ENCODE measurements around the gene CXCL16.

Gene CXCL16, protein sequence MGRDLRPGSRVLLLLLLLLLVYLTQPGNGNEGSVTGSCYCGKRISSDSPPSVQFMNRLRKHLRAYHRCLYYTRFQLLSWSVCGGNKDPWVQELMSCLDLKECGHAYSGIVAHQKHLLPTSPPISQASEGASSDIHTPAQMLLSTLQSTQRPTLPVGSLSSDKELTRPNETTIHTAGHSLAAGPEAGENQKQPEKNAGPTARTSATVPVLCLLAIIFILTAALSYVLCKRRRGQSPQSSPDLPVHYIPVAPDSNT
- total RNA-seq, result 1.5 to 8.4 reads per million in 2 donors

DNA sequence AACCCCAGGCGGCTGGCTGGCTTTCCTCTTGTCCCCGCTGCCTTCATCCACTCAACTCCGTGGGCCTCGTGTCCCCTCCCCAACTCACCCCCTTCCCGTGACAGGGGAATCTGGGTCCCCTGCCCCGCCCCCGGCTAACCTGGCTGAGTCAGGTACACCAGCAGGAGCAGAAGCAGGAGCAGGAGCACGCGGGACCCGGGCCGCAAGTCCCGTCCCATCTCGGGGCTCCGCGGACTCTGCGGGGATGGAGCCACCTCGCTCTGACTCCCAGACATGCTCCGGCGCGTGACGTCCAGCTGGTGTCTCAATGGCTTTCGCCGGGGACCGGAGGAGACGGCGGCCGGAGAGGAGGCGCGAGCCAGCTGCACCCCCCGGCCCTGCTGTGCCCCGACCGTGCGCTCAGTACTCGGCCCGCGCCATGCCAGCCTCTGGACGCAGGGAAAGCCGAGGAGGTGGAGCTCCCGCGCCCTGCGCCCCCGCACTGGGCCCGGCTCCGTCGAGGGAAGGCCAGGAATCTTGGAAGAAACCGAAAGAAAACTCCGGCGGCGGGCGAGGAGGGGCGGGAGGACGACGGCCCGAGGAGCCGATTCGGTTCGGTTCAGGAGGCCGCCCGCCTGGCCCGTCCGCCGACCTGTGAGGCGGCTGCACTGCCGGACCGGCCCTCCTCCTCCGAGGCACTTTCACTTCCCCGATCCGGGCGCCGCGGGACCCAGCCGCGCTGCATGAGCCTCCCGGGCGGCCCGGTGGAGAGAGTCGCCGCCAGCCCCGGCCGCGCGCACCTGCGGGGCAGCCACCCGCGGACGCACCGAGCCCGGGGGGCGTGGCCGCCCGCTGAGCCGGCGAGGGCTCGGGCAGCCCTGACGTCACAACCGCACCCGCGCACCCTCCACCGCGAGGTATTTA lies at the start of gene CXCL16, which contains the start of gene ZMYND15:
Gene CXCL16, minus strand, starts transcription at position 807 of the 903 bp plus-strand sequence. Its CDS starts 589 bp downstream, at position 218.
Gene ZMYND15, plus strand, starts transcription at position 712 of the 903 bp plus-strand sequence. CDS start 716 bp downstream, outside the sequence.
- DNase-seq, result peak; percentile 32 to 69 (median 56)

DNA sequence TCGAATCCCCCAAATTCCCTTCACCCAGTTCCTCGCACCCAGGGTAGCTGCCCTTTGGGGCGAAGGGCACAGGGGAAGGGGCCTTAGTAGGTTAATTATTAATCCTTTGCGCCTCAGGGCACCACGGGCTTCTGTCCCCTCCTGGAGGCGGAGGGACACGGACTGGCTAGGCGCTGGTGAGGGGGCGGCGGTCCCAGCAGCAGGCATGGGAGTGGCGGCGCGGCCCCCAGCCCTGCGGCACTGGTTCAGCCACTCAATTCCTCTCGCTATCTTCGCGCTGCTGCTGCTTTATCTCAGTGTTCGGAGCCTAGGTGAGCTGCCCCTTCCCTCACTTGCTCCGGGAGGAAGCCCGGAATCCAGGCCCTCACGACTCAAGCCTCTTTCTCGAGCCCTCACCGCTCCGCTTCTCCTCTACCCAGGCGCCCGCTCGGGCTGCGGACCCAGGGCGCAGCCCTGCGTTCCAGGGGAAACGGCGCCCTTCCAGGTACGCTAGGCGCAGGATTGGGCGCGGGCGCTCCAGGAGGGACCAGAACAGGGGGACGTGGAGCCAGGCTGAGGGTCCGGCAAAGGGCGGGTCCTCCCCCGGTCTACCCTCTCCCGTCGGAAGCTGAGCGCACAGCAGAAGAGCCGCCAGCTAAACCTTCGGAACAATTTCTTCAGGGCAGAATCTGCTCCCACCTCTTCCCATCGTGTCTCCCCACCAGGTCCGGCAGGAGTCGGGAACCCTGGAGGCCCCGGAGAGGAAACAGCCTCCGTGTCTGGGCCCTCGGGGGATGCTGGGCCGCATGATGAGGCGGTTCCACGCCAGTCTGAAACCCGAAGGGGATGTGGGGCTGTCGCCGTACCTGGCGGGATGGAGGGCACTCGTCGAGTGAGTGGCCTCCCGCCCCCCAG lies 49.3 kb upstream of the CXCL16 start, which contains the start of gene GLTPD2:
Gene GLTPD2, plus strand, starts transcription at position 158 of the 894 bp plus-strand sequence. Its CDS starts 48 bp downstream, at position 206.
- no peak for DNase-seq

DNA sequence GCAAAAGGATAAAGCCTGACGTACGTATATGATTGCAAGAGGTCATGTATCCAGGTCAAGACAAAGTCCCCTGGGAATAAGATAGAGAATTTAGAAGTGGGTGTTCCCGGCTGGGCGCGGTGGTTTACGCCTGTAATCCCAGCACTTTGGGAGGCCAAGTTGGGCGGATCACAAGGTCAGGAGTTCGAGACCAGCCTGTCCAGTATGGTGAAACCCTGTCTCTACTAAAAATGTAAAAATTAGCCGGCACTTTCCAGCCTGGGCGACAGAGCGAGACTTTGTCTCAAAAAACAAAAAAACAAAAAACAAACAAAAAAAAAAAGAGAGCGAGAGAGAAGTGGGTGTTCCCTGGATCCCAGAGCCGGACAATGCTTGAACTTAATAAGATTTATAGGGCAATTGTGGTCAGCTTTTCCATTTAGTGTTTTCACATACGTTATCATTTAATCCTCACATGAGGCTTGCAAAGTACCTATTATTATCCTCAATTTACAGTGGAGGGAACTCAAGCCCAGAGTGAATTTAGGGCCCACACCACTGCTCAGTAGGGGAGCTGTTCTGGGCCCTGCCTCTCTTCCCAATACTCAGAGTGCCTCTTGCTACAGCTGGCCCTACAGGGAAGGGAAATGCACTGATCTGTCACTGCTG lies 48.6 kb upstream of the CXCL16 start:
- DNase-seq, result no peak

DNA sequence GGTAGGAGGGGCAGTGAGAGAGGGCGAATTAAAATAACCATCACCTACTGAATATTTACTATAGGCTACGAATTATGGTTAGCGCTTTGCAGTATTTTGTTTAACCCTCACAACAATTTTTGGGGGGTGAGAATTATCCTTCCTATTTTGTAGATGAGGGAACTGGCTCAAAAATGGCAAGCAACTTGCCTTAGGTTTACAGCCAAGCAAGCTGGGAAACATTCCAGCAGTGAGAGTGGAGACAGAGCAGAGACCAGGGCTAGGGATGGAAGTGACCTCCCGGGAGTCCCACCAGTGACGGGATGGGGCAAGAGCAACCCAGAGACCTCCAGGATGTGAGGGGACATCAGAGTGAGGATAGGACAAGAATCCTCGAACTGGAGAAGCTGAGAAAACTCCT lies 46.8 kb upstream of the CXCL16 start:
- no peak for DNase-seq

DNA sequence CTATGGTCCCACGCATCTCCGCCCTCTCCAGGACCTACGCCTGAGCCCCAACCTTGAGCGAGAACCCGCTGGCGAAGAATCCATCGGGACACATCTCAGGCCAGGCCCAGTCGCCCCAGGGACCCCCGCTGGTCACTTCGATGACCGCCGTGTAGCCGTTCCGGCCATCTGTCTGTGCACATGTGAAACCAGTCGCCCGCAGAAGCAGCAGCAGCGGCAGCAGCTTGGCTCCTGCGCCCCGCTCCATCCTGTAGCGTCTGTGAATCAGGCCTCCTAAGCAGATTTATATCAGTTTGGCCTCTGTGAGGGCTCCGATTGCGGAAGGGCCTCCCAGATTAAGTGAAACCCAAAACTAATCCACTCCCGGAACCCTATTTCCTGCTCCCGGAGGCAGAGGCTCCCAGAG lies 46.4 kb upstream of the CXCL16 start, which contains the start of gene VMO1:
Gene VMO1, minus strand, starts transcription at position 259 of the 406 bp plus-strand sequence. Its CDS starts 12 bp downstream, at position 247.
- no peak for DNase-seq

DNA sequence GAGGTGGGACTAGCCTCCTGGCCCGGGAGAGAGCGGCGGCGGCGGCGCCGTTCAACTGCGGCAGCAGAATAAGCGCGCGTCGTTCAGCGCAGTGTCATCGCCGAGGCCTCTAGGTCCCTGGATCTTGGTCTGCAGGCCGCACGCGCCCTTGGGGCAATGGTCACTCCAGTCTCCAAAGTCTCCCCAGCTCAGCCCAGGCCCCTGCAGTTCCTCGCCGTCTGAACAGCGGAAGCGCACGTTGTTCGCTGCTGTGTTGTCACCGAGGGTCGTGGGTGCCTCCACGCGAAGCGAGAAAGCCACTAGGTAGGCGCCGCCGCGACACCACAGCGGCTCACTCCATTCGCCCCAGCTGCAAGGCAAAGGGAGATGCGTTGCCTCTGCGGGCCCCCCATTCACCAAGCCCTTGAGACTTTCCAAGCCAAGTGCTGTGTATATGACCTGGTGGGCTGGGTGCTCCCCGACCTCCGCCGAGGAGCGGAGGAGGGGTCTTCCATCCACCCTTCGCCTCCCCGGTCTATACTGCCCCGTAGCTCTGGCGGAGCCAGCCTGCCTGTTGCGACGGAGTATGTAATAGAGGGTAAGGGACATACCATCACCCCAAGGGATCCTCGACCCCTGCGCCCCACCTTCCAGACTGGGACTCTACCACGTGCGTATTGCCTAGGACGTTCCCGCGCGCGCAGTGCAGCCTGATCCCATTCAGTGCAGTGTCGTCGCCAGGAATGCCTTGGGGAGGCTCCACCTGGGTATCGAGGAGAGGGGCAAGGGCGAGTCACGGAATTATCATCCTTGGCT lies 45.8 kb upstream of the CXCL16 start:
- peak in 2 of 5 experiments; percentile 12 to 20 for DNase-seq

DNA sequence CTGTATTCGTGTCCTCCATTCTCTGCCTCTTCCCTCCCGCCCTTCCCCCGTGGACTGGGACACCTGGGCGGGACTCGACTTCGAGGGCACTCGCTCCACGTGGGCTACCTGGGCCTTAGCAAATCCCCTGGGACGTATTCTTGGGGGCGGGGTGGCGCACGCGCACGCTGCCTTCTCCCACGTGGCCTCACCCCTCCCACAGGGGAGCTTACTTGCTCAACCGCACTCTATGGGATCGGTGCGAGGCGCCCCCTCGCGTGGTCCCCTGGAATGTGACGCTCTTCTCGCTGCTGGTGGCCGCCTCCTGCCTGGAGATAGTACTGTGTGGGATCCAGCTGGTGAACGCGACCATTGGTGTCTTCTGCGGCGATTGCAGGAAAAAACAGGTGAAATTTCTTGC lies 42.9 kb upstream of the CXCL16 start:
- peak in 1 of 5 experiments; percentile 24 for DNase-seq

DNA sequence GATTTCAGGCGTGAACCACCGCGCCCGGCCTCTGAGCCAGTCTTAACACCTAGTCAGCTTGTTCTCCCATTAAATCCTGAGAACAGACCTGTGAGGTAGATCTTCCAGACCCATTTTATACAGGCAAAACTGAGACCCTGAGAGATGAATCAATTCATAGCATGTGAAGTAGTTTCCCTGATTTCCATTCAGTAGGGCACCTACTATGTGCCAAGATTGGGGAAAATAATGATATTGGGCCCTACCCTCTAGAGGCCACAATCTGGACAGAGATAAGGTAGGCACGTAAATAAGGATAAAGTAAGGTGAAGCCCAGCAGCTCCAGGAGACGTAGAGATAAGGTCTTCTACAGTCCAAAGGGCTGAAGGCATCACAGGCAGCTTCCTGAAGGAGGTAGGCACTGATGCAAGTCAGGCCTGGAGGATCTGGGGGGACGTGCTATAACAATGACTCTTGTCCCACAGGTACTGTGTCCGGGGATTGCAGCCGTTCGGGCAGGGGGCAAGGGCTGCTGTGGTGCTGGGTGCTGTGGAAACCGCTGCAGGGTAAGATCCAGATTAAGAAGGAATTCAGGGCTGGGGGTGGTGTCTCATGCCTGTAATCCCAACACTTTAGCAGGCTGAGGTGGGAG lies 40.7 kb upstream of the CXCL16 start:
- DNase-seq, result no peak

DNA sequence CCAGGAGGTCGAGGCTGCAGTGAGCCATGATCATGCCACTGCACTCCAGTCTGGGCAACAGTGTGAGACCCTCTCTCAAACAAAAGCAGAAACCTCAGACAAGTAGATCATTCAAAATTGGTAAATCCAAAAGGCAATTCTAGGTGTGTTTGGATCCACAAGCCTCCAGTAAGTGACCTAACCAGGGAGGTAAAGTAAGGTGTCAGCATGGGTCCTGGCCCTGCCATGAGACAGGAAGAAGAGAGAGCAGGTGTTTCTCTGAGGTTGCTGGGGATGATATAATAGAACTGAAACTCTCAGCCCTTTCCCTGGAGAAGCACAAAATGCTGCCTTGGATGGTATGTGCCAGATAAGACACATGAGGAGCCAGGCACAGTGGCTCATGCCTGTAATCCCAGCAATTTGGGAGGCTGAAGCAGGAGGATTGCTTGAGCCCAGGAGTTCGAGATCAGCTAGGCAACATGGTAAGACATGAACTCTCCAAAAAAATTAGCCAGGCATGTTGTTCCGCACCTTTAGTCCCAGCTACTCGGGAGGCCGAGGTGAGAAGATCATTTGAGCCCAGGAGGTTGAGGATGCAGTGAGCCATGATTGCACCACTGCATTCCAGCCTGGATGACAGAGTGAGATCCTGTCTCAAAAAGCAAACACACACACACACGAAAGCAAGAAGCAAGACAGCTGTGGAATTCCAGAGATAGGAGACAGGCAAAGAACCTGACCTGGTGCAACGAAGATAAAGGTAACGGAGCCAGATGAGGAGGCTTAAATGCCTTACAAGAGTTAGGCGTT lies 38.4 kb upstream of the CXCL16 start:
- DNase-seq, result no peak

DNA sequence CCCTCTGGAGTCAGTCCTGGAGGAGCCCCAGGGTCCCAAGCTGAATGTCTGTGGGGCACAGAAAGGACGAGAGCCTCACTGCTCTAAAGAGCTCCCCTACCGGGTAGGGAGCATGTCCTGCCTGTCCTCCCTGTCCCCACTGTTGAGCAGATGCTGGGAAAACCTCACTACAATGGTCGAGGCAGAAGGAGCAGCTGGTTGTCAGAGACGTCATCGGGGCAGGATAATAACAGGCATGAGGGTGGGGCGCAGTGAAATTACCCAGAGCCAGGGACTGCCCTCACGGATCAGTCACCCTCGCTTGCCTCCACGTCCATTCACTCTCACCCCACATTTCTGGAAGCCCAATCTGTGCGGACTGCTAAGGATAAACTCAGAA lies 32.5 kb upstream of the CXCL16 start:
- DNase-seq, result no peak

DNA sequence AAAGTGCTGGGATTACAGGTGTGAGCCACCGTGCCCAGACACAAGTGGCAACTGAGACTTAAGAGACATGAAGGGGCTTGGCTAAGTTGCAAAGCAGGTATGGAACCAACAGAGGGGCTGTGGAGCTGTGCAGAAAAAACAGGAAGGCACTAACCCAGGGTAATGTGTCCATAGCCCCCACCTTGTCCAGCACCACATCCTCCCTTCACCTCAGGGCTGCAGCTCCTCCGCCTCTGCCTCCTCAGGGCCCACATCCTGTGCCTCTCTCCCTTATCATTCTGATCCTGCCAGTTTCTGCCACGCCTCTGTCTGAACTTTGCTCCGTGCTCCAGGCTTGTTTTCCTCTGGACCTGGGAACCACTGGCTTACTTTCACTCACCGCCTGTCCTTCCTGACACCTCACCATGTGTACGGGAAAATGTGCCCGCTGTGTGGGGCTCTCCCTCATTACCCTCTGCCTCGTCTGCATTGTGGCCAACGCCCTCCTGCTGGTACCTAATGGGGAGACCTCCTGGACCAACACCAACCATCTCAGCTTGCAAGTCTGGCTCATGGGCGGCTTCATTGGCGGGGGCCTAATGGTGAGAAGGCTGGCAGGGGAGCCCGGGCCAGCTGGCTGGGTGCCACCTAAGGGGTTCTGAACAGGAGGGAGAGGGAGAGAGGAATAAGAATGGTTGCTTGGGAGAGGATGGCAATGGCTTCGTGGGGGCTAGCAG lies 31.9 kb upstream of the CXCL16 start, which contains the start of gene TM4SF5:
Gene TM4SF5, plus strand, starts transcription at position 368 of the 716 bp plus-strand sequence. Its CDS starts 37 bp downstream, at position 405.
- peak in 1 of 5 experiments; percentile 83 for DNase-seq

DNA sequence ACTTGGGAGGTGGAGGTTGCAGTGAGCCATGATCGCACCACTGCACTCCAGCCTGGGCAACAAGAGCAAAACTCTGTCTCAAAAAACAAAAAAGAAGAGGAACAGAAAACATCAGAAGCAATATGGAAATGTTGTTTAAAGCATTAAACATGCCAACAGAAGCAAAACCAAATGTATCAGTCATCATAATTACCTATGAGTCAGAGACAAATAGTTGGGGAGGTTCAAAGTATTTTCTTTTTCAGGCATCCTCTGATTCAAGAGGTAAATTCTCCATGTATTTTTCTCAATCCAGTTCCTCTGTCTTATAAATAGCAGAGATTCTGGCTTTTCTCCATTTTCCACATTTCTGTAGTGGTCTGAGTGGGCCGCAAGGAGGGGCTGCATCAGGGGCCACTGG lies 29.9 kb upstream of the CXCL16 start:
- DNase-seq, result no peak

DNA sequence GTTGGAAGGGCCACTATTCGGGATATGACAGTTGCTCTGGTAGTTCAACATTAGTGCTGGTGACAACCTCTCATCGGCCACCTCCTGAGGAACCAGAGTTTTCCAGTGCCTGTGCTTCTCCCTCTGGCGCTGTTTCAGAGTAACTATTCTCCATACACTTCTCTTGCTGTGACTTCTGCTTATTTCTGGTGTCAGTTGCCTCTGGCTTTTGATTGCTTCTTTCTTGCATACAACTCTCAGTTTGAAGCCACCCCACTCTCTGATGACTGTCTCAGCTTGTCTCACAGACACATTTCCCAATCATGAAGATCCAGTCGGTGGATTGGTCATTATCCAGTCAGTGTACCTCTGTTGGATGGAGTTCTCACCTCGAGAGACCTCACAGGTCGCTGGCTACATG lies 28.6 kb upstream of the CXCL16 start:
- no peak for DNase-seq

DNA sequence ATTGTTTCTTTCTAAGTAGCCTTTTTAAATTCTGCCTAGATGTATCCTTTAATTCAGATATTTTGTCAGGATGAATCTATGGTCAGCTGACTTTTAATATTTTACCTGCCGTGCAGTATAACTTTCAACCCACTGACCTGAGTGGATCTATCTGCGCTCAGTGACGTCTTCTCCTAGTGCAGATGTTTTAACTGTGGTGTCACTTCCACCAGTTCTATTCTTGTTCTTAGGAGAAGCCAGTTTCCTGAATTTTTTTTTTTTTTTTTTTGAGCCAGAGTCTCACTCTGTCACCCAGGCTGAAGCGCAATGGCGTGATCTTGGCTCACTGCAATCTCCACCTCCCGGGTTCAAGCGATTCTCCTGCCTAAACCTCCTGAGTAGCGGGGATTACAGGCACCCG lies 27.0 kb upstream of the CXCL16 start:
- no peak for DNase-seq

DNA sequence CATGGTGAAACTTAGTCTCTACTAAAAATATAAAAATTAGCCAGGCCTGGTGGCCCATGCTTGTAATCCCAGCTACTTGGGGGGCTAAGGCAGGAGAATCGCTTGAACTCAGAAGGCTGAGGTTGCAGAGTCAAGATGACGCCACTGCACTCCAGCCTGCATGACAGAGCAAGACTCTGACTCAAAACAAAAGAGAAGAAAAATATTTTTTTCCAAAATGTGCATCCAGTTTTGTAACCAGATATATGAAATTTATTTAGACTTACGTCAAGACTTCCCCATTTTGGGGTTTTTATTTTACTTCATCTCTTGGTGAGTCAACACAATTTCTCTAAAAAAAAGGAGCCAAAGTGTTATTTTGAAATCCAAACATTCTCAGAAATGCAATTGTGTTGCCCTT lies 26.5 kb upstream of the CXCL16 start:
- no peak for DNase-seq

DNA sequence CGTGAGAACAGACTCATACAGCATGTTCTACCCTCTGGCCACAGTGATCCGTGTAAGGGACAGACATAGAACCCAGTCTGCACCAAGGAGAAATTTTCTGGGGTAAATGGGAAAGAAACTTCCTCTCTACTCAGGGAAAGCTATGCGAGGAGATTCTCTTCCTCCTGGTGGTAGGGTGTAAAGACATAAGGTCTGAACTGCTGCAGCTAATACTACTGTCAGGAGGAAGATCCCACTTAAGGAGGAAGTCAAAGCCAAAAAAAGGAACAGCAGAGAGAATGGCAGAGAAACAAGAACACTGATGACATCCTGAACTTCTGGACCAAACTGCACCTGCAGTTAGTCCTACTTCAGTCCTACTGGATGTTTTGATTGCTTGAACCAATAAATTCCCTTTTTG lies 24.9 kb upstream of the CXCL16 start:
- DNase-seq, result no peak

DNA sequence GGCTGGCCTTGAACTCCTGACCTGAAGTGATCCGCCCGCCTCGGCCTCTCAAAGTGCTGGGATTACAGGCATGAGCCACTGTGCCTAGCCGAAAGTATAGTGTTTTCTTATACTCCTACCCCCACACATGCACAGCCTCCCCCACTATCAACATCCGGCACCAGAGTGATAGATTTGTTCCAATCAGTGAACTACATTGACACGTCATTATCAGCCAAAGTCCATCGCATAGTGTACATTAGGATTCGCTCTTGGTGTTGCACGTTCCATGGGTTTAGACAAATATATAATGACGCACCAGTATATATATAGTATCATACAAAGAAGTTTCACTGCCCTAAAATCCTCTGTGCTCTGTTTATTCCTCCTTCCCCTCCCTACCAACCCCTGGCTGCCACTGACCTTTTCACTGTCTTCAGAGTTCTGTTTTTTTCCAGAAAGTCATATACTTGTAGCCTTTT lies 20.1 kb upstream of the CXCL16 start:
- no peak for DNase-seq

DNA sequence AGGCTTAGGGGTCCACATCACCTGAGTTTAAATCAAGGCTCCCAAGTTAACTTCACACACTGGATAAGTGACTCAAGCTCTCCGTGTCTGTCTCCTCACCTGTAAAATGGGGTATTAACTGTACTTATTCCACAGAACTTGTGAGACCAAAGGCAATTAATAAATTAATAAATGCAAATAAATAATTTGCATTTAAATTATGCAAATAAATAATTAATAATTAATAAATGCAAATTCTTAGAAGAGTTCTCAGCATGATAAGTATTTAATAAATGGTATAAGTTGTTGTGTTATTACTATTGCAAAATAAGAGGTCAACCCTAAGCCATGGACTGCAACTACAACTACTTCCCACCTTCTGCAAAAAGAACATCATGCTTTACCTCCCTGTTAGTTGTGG lies 13.7 kb upstream of the CXCL16 start:
- DNase-seq, result no peak

DNA sequence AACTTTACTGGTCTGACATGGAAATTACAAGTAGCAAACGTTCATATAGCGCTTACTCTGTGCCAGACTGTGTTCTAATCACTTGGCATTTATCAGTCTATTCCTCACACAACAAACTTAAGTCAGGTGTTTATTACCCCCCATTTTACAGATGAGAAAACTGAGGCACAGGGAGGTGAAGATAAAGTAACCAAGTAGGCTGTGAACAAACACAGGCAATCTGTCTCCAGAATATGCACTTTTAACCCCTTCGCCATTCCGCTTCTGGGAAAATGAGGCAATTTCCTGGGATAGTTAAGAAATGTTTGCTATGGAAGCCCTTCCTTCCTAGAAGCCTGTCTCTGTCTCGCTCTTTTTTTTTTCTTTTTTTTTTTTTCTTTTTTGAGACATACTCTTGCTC lies 12.2 kb upstream of the CXCL16 start:
- DNase-seq, result no peak

All from T-helper 2 cell (primary cell).